HG03432 (cell line): ENCODE data around the gene CGAS.
A peak's percentile ranks its signal among the peaks of the same experiment; 100 is the strongest.
"Not testable (repeated sequence)": the region's sequence is repeated elsewhere in the genome, so short reads cannot be mapped to it uniquely, and the experiment has no call there.

ENCODE experiments used
- ATAC-seq: cut with Tn5 transposase; IDR thresholded peaks from one replicate; pipeline ENCODE4 v1.9.1; 2021; ENCODE audit warnings: mild to moderate bottlenecking, moderate library complexity; ENCODE audit not compliant: unreplicated experiment

CGAS gene

DNA sequence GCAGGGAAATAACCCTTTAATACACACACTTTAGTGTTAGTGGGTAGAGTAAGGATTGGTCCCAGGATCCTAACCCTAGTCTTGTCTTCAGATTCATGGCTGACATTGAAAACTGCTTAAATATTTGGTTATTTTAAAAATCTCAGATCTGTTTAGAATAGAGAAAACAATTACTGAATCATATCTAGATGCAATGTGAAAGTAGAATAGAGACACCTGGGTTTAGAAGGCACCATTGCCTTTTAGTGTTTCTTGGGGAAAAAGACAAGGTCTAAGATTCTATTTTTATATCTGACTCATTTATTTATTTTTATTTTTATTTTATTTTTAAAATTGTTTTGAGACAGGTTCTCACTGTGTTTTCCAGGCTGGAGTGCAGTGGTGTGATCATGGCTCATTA lies 51.4 kb downstream of the CGAS start:
- peak; percentile 53 for ATAC-seq

DNA sequence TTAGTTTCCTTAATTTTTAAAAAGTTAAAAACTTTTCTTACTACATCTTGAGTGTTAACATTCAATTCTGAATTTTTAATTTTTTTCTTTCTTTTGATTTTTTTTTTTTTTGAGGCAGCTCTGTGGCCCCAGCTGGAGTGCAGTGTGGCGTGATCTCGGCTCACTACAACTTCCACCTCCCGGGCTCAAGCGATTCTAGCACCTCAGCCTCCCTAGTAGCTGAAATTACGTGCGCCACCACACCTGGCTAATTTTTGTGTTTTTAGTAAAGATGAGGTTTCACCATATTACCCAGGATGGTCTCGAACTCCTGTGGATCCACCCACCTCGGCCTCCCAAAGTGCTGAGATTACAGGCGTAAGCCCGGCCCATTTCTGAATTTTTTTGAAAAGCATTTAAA lies 56.2 kb downstream of the CGAS start:
- no peak for ATAC-seq

DNA sequence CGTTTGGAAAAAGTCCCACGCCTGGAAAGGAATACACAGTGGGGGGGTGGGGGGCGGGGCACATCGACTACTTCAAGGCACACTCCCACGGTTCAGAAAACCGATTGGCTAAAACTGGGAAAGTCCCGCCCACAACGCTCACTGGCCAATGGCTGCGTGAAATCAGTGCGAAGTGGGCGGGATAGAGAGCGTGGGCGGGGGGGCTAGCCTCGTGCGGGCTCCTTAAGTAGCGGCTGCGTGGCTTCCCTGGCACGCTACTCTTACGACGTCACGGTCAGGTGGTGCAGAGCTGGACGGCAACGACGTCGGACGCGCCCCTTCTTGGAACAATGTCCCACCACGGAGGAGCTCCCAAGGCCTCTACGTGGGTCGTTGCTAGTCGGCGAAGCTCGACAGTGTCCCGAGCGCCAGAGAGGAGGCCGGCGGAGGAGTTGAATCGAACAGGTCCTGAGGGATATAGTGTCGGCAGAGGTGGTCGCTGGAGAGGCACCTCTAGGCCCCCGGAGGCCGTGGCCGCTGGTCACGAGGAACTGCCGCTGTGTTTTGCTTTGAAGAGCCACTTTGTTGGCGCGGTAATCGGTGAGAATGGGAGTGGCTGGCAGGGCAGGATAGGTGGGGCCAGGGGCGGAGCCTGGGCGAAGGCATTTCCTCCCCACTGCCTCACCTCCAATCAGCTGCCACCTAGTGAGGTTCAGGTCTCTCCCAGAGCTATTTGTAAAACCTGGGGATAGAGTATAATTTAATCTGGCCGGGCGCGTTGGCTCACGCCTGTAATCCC lies 57.3 kb downstream of the CGAS start, which contains the start of gene DDX43:
Gene DDX43, plus strand, starts transcription at position 252 of the 778 bp plus-strand sequence. Its CDS starts 78 bp downstream, at position 330.
- ATAC-seq: no peak

DNA sequence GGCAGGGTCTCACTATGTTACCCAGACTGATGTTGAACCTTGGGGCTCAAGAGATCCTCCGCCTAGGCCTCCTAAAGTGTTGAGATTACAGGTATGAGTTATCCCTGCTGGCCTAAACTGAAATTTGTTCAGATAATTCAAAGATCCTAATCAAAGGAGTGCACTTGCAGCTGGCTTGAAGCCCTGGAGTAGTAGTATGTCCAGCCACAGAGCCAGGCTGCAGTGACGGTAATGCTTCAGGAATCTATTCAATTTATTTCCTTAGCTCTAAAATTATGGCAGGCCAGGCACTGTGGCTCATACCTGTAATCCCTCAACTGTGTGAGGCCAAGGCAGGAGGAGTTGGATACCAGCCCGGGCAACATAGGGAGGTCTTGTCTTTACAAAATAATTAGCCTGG lies 58.8 kb downstream of the CGAS start:
- ATAC-seq: no peak

DNA sequence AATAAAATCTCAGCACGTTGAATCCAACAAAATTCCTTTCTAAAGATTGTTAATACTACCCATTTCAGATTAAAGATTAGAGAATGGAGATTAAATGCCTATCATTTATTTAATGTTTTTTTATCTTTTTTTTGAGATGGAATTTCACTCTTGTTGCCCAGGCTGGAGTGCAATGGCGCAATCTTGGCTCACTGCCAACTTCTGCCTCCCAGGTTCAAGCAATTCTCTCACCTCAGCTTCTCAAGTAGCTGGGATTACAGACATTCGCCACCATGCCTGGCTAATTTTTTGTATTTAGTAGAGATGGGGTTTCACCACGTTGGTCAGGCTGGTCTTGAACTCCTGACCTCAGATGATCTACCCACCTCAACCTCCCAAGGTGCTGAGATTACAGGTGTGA lies 59.9 kb downstream of the CGAS start:
- ATAC-seq: not testable (repeated sequence)

- no peak for ATAC-seq
Measured at GRCh38 chr6:73391675-73392074, 60.4 kb downstream of the CGAS start.

GRCh38 chr6:73389854-73390253 lies 62.2 kb downstream of the CGAS start:
- no peak for ATAC-seq

DNA sequence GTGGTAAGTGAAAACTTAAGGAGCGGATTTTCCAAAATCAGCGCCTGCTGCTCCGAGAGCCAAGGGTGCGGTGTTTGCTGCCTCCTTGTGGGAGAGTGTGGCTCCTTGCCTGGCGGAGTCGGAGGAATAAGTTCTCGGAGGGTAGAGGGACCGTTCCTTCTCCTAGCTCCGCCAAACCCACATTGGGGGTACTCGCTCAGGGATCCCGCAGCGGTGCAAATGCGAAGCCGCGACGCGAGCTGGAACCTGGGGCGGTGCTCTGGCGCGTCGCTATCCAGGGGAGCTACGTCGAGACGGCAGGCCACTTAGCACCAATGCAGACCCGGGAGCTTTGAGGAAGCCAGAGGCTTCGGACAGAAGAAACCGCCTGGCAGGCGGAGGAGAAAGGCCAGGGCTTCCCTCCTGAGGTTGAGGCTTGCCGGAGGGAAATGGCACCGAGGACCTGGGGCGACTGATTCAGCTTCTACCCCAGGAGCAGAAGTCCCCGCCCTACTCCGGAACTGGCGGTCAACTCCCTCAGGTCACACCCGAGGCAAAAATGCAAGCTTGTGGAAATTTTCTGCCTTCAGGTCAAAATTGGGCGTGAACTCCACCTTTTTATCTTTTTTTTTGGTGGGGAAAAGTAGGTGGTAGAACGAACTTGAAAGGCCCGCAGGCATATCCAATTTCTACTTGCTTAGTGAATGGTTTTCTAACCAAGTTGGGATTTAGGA lies 63.1 kb downstream of the CGAS start:
- peak; percentile 84 for ATAC-seq

DNA sequence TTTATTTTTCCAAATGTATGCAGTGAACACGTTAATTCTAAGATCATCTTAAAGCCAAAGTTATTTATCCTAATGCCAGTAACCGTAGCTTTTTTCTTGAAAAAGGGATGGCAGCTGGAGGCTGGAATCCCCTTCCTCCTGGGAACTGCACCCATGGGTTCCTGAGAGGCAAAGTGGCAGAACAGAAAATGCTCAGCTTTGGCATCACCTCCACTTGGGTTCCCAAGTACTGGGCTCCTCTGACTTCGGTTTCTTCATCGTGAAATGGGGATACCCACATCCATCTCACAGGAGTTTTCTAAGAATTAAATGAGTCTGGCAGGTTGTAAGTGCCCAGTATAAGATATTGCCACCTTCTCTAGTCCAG lies 63.7 kb downstream of the CGAS start:
- ATAC-seq: peak; percentile 25

GRCh38 chr6:73382462-73383113 lies 69.5 kb downstream of the CGAS start:
- ATAC-seq: no peak

DNA sequence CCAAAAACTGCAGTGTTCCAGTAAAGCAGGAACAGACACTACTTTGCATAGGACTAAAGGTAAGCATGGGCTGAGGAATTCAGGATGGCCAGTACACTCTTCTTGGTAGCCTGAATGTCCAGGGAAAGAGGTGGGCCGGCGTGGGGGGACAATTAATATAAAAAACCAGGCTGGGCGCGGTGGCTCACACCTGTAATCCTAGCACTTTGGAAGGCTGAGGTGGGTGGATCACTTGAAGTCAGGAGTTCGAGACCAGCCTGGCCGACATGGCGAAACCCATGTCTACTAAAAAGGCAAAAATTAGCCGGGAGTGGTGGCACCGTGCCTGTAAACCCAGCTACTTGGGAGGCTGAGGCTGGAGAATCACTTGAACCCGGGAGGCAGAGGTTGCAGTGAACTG lies 70.6 kb downstream of the CGAS start:
- ATAC-seq: not testable (repeated sequence)

GRCh38 chr6:73377225-73377624 lies 74.9 kb downstream of the CGAS start:
- no peak for ATAC-seq

- no peak for ATAC-seq
Measured at GRCh38 chr6:73375216-73375615, 76.9 kb downstream of the CGAS start.
